ENCODE data around the gene DOCK4.

Gene DOCK4

GRCh38 chr7:112088484-112089016 is 117.6 kb downstream of the DOCK4 start:
- no peak overlapping the region for H3K27ac ChIP-seq
- TF ChIP-seq CTCF (IDR thresholded peaks at IDR 0.05; ENCODE audit: low read depth, low read length): no peak
- H3K27me3 ChIP-seq (ENCODE audit: insufficient read depth, low read depth, severe bottlenecking): no peaks in the 10 kb centered on the region

GRCh38 chr7:112086496-112087254 is 119.5 kb downstream of the DOCK4 start:
- Histone ChIP-seq H3K27me3 (ENCODE audit: insufficient read depth, low read depth, severe bottlenecking) (no peaks in the 10 kb centered on the region), H3K9me3 (ENCODE audit: severe bottlenecking) (no peaks in the 10 kb centered on the region), H3K4me3 (ENCODE audit: low read depth, low read length) (no peak overlapping the region), H3K36me3 (no peaks in the 10 kb centered on the region), H3K27ac (no peak overlapping the region)
- DNase-seq: no peak
- TF ChIP-seq CTCF (IDR thresholded peaks at IDR 0.05; ENCODE audit: low read depth, low read length): no peak

More at GRCh38 chr7:112088484-112089016, 117.6 kb downstream of the DOCK4 start:
- no peaks in the 10 kb centered on the region for H3K36me3 ChIP-seq
- H3K4me3 ChIP-seq (ENCODE audit: low read depth, low read length): no peak overlapping the region
- no peaks in the 10 kb centered on the region for H3K9me3 ChIP-seq (ENCODE audit: severe bottlenecking)
- no peak for DNase-seq

GRCh38 chr7:112084520-112084971 is 121.7 kb downstream of the DOCK4 start:
- no peak overlapping the region for H3K4me3 ChIP-seq (ENCODE audit: low read depth, low read length)
- H3K9me3 ChIP-seq (ENCODE audit: severe bottlenecking): no peaks in the 10 kb centered on the region
- H3K36me3 ChIP-seq: no peaks in the 10 kb centered on the region
- no peak for DNase-seq
- no peak overlapping the region for H3K27ac ChIP-seq
- TF ChIP-seq CTCF (IDR thresholded peaks at IDR 0.05; ENCODE audit: low read depth, low read length): no peak
- no peaks in the 10 kb centered on the region for H3K27me3 ChIP-seq (ENCODE audit: insufficient read depth, low read depth, severe bottlenecking)

GRCh38 chr7:112083776-112084355 is 122.3 kb downstream of the DOCK4 start:
- TF ChIP-seq CTCF (IDR thresholded peaks at IDR 0.05; ENCODE audit: low read depth, low read length): no peak
- no peak overlapping the region for H3K4me3 ChIP-seq (ENCODE audit: low read depth, low read length)

GRCh38 chr7:112082306-112082705 is 123.9 kb downstream of the DOCK4 start:
- no peak for DNase-seq
- Histone ChIP-seq H3K9me3 (ENCODE audit: severe bottlenecking) (no peaks in the 10 kb centered on the region), H3K27me3 (ENCODE audit: insufficient read depth, low read depth, severe bottlenecking) (no peaks in the 10 kb centered on the region), H3K27ac (no peak overlapping the region), H3K4me3 (ENCODE audit: low read depth, low read length) (no peak overlapping the region), H3K36me3 (no peaks in the 10 kb centered on the region)
- TF ChIP-seq CTCF (IDR thresholded peaks at IDR 0.05; ENCODE audit: low read depth, low read length): no peak

More at GRCh38 chr7:112083776-112084355, 122.3 kb downstream of the DOCK4 start:
- H3K27ac ChIP-seq: no peak overlapping the region
- H3K36me3 ChIP-seq: no peaks in the 10 kb centered on the region
- H3K9me3 ChIP-seq (ENCODE audit: severe bottlenecking): no peaks in the 10 kb centered on the region
- H3K27me3 ChIP-seq (ENCODE audit: insufficient read depth, low read depth, severe bottlenecking): no peaks in the 10 kb centered on the region
- DNase-seq: no peak

Measured in WERI-Rb-1 (cell line).